Activated CD8-positive, alpha-beta memory T cell treated with anti-CD3 and anti-CD28 coated beads for 36 hours (primary cell): ENCODE results near the gene TSKU. TPM values are rescaled to one million over a fixed set of nuclear protein-coding genes. Genes with fewer than 3 reads are reported as not detected.
"Not testable (repeated sequence)": the region's sequence is repeated elsewhere in the genome, so short reads cannot be mapped to it uniquely, and the experiment has no call there.

ENCODE experiments used
- CTCF ChIA-PET: fragments of 350-600 bp; sonication (Branson Sonifier 250); formaldehyde crosslinking; loops from one replicate; lab custom pipeline; 2021; ENCODE audit warnings: antibody characterized with exemption; lab: Charles Lee
- POLR2A ChIA-PET: fragments of 350-600 bp; sonication (Branson Sonifier 250); formaldehyde crosslinking; loops from one replicate; lab custom pipeline; 2021; ENCODE audit warnings: antibody characterized with exemption; lab: Charles Lee
- total RNA-seq, 2 experiments: library from RNA; stranded (reverse); gene quantifications; one replicate each; pipeline ENCODE4 v1.2.3, GENCODE V29; 2021

TSKU gene
- total RNA-seq, 2 experiments from 2014 or later: 1.4 to 1.5 TPM

GRCh38 chr11:76783896-76784813 is 999 bp downstream of the TSKU start:
- CTCF ChIA-PET: no interaction called here
- POLR2A ChIA-PET: no interaction called here

DNA sequence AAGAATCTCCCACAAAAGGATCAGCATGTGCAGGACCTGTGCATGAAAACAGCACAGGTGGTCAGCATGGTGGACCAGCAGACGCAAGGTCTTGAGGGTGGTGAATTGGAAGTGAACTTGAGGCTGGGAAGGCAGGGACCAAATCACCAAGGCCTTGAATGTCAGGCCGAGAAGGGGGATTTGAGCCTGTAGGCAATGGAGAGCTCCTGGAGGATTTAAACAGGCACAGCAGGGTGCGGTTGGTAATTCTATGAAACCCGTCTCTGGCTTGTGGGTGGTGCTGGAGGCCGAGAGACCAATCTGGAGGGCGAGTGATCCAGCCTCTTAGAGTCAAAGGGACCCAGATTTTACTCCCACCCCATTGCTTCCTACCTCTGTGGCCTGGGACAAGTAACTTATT is 2.4 kb downstream of the TSKU start:
- ChIA-PET CTCF (no interaction called here), POLR2A (no interaction called here)

GRCh38 chr11:76786016-76786415 is 2.9 kb downstream of the TSKU start:
- ChIA-PET POLR2A (no interaction called here), CTCF (interaction anchor here (1.2 kb wide), 1 partner anchor 12 kb away, joined by 3 read pairs; no protein-coding TSS in a partner anchor)

- ChIA-PET POLR2A (no interaction called here), CTCF (interaction anchor here (1.2 kb wide), 1 partner anchor 12 kb away, joined by 3 read pairs; no protein-coding TSS in a partner anchor)
Observed at GRCh38 chr11:76786441-76787014, 3.4 kb downstream of the TSKU start.

DNA sequence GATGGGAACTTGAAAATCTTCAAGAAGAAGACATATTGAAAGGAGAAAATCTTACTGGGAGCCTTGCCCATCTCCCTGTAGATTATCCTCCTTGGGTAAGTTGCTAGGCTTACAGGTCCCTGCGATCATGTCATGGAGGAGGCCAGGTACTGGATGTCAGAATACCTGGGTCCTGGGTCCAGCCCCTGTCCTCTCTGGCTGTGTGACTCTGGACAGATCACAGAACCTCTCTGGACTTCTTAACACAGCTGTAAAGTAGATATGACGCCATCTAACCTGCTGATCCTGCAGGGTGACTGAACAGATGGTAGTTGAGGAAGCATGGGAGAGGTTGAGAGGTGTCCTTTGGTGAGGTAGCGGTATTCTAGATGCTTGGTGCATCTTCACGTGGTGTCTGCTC is 4.1 kb downstream of the TSKU start:
- ChIA-PET POLR2A (no interaction called here), CTCF (interaction anchor here (0.9 to 1.2 kb wide), 3 partner anchors 11 to 12 kb away, joined by 3 to 7 read pairs (median 3); no protein-coding TSS in a partner anchor)

DNA sequence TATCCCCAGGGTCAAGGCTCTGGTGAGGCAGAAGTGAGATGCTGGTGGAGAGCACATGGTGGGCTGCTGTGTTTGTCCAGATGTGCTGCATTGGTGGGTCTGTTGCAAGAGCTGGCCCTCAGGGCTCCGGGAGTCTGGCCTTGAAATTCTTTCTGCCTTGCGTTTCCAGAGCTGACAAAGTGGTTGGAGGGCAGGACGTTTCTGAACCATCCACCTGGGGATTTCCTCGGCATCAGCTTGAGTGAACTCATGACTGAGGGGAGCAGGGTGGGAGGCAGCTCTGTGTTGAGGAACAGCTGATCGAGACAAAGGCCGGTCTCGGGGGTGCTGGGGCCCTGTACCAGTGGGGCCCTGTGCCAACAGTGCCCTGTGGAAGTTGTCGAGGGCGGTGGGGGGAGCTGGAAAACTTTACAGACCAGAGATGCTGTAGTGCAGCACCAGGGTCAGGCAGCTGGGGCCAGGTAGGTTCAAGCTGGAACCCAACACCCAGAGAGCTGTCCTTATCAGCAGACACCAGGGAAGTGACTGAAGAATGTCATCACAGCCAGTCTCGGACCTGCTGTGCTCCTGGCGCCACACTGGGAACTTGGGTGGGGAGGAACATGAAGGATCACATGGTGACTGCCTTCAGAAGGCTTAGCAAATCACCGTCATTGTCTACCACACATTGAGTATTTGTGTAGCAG is 4.9 kb downstream of the TSKU start:
- ChIA-PET CTCF (interaction anchor here (0.7 to 1.1 kb wide), 3 partner anchors 10 to 259 kb away, joined by 3 to 7 read pairs (median 3); no protein-coding TSS in a partner anchor), POLR2A (no interaction called here)

- CTCF ChIA-PET: interaction anchor here (1.1 kb wide), 1 partner anchor 10 kb away, joined by 7 read pairs; no protein-coding TSS in a partner anchor
- POLR2A ChIA-PET: no interaction called here
Observed at GRCh38 chr11:76788661-76789442, 5.7 kb downstream of the TSKU start.

DNA sequence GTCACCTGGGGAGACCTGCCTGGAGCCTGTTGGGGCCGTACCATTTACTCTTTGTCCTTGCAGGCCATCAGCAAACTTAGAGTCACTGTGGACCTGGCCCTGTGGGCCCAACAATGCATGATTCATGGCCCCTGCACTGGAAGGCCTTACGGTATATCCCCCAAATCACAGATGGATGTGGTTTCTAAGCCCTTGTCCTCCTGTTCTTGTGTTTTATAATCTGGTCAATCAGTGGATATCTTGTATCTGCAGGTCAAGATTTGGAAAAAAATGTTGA is 6.2 kb downstream of the TSKU start:
- POLR2A ChIA-PET: no interaction called here
- CTCF ChIA-PET: no interaction called here

- ChIA-PET CTCF (no interaction called here), POLR2A (no interaction called here)
Observed at GRCh38 chr11:76790251-76790650, 7.1 kb downstream of the TSKU start.

DNA sequence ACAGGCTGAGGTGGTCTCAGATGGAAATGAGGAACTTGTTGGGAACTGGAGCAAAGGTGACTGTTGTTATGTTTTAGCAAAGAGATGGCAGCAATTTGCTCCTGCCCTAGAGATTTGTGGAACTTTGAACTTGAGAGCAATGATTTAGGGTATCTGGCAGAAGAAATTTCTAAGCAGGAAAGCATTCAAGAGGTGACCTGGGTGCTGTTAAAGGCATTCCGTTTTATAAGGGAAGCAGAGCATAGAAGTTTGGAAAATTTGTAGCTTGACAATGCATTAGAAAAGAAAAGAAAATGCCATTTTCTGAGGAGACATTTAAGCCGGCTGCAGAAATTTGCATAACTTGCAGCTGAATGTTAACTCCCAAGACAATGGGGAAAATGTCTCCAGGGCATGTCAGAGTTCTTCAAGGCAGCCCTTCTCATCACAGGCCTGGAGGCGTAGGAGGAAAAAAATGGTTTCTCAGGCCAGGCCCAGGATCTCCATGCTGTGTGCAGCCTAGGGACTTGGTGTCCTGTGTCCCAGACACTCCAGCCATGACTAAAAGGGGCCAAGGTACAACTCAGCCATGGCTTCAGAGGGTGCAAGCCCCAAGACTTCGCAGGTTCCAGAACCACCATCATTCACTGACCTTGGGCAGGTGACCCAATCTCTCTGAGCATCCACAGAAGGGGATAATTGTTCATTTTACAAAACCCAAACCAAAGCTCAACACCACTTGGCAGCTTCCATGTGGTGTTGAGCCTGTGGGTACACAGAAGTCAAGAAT is 8.0 kb downstream of the TSKU start:
- POLR2A ChIA-PET, CTCF ChIA-PET: not testable (repeated sequence)

GRCh38 chr11:76791861-76792260 is 8.7 kb downstream of the TSKU start:
- CTCF ChIA-PET: no interaction called here
- POLR2A ChIA-PET: no interaction called here

DNA sequence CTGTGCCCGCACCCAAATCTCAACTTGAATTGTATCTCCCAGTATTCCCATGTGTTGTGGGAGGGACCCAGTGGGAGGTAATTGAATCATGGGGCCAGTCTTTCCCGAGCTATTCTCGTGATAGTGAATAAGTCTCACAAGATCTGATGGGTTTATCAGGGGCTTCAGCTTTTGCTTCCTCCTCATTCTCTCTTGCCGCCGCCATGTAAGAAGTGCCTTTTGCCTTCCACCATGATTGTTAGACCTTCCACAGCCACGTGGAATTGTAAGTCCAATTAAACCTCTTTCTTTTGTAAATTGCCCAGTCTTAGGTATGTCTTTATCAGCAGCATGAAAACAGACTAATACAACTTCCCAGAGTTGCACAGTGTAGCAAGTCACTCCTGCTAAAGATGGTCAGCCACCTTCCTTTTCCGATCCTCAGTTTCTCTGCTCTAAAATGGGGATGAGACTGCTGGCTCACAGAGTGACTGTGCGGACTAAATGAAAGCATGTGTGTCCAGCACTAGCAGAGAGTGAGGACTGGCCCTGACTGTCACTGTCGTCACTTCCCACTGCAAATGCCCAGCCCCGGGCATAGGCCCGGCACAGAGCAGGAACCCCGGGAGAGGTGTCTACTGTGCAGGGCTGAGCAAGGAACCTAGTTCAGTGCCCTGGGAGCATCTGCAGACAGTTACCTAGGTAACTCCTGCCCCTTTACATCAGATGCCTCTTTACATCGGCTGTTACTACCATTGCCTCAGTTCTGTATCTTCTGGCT is 9.5 kb downstream of the TSKU start:
- POLR2A ChIA-PET: no interaction called here

GRCh38 chr11:76793391-76794291 is 10.5 kb downstream of the TSKU start:
- ChIA-PET CTCF (interaction anchor here (0.8 kb wide), 1 partner anchor 43 kb away, joined by 4 read pairs; no protein-coding TSS in a partner anchor), POLR2A (no interaction called here)

More for the DNA sequence above, 9.5 kb downstream of the TSKU start:
- CTCF ChIA-PET: interaction anchor here (0.8 kb wide), 1 partner anchor 42 kb away, joined by 4 read pairs; no protein-coding TSS in a partner anchor

DNA sequence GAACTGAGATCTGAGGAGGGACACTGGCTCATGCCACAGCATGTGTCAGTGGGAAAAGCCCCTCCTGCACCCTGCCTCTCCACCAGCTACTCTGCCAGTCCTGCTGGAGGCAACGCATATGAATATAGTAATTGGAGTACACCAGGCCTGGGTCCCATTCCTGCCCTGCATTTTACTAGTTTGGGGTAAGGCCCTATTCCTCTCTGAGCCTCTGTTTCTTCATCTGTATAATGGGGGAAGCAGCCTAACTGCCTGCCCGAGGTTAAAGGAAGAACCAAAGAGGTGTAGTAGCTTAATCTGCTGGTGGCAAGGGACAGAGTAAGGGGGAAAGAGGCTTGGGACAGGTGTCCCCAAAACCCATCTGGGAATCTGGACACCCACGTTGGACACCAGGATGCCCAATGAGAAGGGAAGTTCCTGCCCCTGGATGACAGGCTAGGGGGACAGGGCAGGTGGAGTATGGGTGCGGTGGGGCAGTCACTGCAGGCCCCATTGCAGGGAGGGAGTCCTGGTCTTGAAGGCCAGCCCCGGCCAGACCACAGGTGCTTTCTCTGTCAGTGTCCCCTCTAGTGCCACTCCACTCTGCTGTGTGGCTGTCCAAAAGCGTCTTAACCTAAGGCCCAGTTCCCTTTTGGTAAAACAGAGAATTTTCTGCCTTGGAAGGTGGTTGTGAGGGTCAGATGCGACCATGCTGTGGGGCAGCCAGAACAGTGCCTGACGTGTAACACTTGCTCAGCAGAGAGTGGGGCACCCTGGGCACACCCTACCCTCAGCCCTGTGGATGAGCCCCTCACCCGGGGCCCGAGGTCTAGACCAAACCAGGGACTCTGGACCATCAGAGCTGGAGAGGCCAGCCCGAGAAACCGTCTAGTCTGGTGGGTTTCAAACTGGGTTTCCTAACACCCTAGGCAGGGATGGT is 11.5 kb downstream of the TSKU start:
- CTCF ChIA-PET: no interaction called here
- POLR2A ChIA-PET: no interaction called here

GRCh38 chr11:76795290-76795935 is 12.3 kb downstream of the TSKU start:
- CTCF ChIA-PET: no interaction called here
- POLR2A ChIA-PET: no interaction called here
